IMR-90 (cell line): Measurements from ENCODE around the gene BRIP1. TPM values are rescaled to one million over a fixed set of nuclear protein-coding genes. Genes with fewer than 3 reads are reported as not detected.

Experiments
- ATAC-seq: fragments of 200-7000 bp; cut with Tn5 transposase; 2 replicates; pipeline ENCODE4 v1.9.1; 2020; ENCODE audit warnings: low read depth, mild to moderate bottlenecking, moderate library complexity
- BruUV-seq: library from RNA; stranded (reverse); fragments of 400-500 nt; replicated peaks from 2 replicates; lab custom pipeline; 2021; lab: Mats Ljungman, UMichigan
- CTCF ChIA-PET: fragments of 300-600 bp; formaldehyde crosslinking; extraction: SDS; loops from one replicate; lab custom pipeline; 2021; ENCODE audit warnings: antibody characterized with exemption; lab: Yijun Ruan, JAX
- POLR2A ChIA-PET: fragments of 300-600 bp; sonication (Branson Sonifier 250); formaldehyde crosslinking; loops from one replicate; lab custom pipeline; 2022; ENCODE audit warnings: antibody characterized with exemption; ENCODE audit not compliant: unreplicated experiment; lab: Charles Lee
- DNase-seq: peaks from one replicate; pipeline ENCODE4 v3.0.0; 2013
- H2AFZ ChIP-seq: replicated peaks from 2 replicates; pipeline ENCODE3; 2013; ENCODE audit warnings: low read length, mild to moderate bottlenecking; ENCODE audit not compliant: poor library complexity
- H2AK5ac ChIP-seq: 2 replicates; pipeline ENCODE4 v1.6.1; 2013; ENCODE audit warnings: low read depth, low read length, inconsistent platforms
- H2AK9ac ChIP-seq: replicated peaks from 2 replicates; pipeline ENCODE3; 2013; ENCODE audit warnings: mild to moderate bottlenecking, low read depth, low read length, moderate library complexity; ENCODE audit not compliant: poor library complexity
- H2BK120ac ChIP-seq: 2 replicates; pipeline ENCODE4 v1.6.1; 2013; ENCODE audit warnings: low read depth, low read length, inconsistent platforms
- H2BK15ac ChIP-seq: 3 replicates; pipeline ENCODE4 v1.6.1; 2013; ENCODE audit warnings: low read depth, low read length, inconsistent platforms
- H2BK20ac ChIP-seq: 2 replicates; pipeline ENCODE4 v1.6.1; 2013; ENCODE audit warnings: low read depth, mild to moderate bottlenecking, inconsistent platforms, low read length, moderate library complexity
- H2BK5ac ChIP-seq: 2 replicates; pipeline ENCODE4 v1.6.1; 2013; ENCODE audit warnings: mild to moderate bottlenecking, low read depth, low read length, inconsistent platforms; ENCODE audit not compliant: poor library complexity, severe bottlenecking
- H3K14ac ChIP-seq: replicated peaks from 2 replicates; pipeline ENCODE4 v1.6.1; 2013; ENCODE audit warnings: low read depth, low read length, inconsistent platforms
- H3K18ac ChIP-seq: 2 replicates; pipeline ENCODE4 v1.6.1; 2013; ENCODE audit warnings: low read depth, low read length, control low read depth
- H3K23ac ChIP-seq: 2 replicates; pipeline ENCODE4 v1.6.1; 2013; ENCODE audit warnings: low read depth, low read length, inconsistent platforms
- H3K27ac ChIP-seq: 2 replicates; pipeline ENCODE4 v1.5.1; 2013; ENCODE audit warnings: mild to moderate bottlenecking, control low read depth, low read length; ENCODE audit not compliant: insufficient read depth
- H3K27me3 ChIP-seq: 2 replicates; pipeline ENCODE4 v1.6.1; 2013; ENCODE audit warnings: low read length; ENCODE audit not compliant: control insufficient read depth, insufficient read depth
- H3K36me3 ChIP-seq: 2 replicates; pipeline ENCODE4 v1.6.1; 2013; ENCODE audit warnings: low read length, mixed read lengths; ENCODE audit not compliant: control insufficient read depth, insufficient read depth
- H3K4ac ChIP-seq: 2 replicates; pipeline ENCODE4 v1.6.1; 2013; ENCODE audit warnings: low read depth, low read length, inconsistent platforms
- H3K4me1 ChIP-seq: 2 replicates; pipeline ENCODE4 v1.6.1; 2013; ENCODE audit warnings: low read length, mixed read lengths; ENCODE audit not compliant: control insufficient read depth, insufficient read depth
- H3K4me2 ChIP-seq: 2 replicates; pipeline ENCODE4 v1.6.1; 2013; ENCODE audit warnings: low read depth, mild to moderate bottlenecking, control low read depth, low read length, moderate library complexity
- H3K4me3 ChIP-seq: 2 replicates; pipeline ENCODE4 v1.5.1; 2013; ENCODE audit warnings: low read depth, mild to moderate bottlenecking, control low read depth, low read length, moderate library complexity; ENCODE audit not compliant: insufficient read depth
- H3K56ac ChIP-seq: 2 replicates; pipeline ENCODE4 v1.6.1; 2013; ENCODE audit warnings: low read length, inconsistent platforms; ENCODE audit not compliant: insufficient read depth; ENCODE audit errors: extremely low read depth
- H3K79me1 ChIP-seq, 2 experiments: 2 replicates each; pipeline ENCODE4 v1.6.1; 2013; ENCODE audit warnings: low read length in 2 of 2, inconsistent platforms in 1 of 2, low read depth in 1 of 2
- H3K9ac ChIP-seq: 2 replicates; pipeline ENCODE4 v1.6.1; 2013; ENCODE audit warnings: low read depth, low read length, control low read depth
- H3K9me1 ChIP-seq: 2 replicates; pipeline ENCODE4 v1.6.1; 2013; ENCODE audit warnings: low read length, inconsistent platforms; ENCODE audit not compliant: insufficient read depth
- H3K9me3 ChIP-seq: 2 replicates; pipeline ENCODE4 v1.6.1; 2013; ENCODE audit warnings: low read length; ENCODE audit not compliant: control insufficient read depth, insufficient read depth
- H4K20me1 ChIP-seq: 2 replicates; pipeline ENCODE4 v1.6.1; 2013; ENCODE audit warnings: low read length, inconsistent platforms; ENCODE audit not compliant: insufficient read depth
- H4K5ac ChIP-seq: 2 replicates; pipeline ENCODE4 v1.6.1; 2013; ENCODE audit warnings: mild to moderate bottlenecking, low read depth, low read length, control low read depth
- H4K8ac ChIP-seq, 2 experiments: 2 replicates each; pipeline ENCODE4 v1.6.1; 2013; ENCODE audit warnings: low read depth in 2 of 2, low read length in 2 of 2, control low read depth in 1 of 2, inconsistent platforms in 1 of 2
- H4K91ac ChIP-seq: 2 replicates; pipeline ENCODE4 v1.6.1; 2013; ENCODE audit warnings: low read depth, low read length, inconsistent platforms; ENCODE audit not compliant: insufficient read depth
- BHLHE40 ChIP-seq: fragments of 150-350 bp; IDR thresholded peaks from 2 replicates; pipeline ENCODE4 v1.6.1; 2016; ENCODE audit warnings: mild to moderate bottlenecking, low read depth, low read length
- CEBPB ChIP-seq: IDR thresholded peaks from 2 replicates; pipeline ENCODE4 v1.6.1; 2012; ENCODE audit warnings: low read depth, low read length, improper control_type of control experiment
- CHD1 ChIP-seq: IDR thresholded peaks from 2 replicates; pipeline ENCODE4 v1.6.1; 2012; ENCODE audit warnings: low read depth, low read length, improper control_type of control experiment
- ELK1 ChIP-seq: fragments of 150-350 bp; IDR thresholded peaks from 2 replicates; pipeline ENCODE4 v1.6.1; 2016; ENCODE audit warnings: low read depth, mild to moderate bottlenecking, low read length, moderate library complexity, borderline replicate concordance
- FOS ChIP-seq: fragments of 150-350 bp; IDR thresholded peaks from 2 replicates; pipeline ENCODE4 v1.6.1; 2016; ENCODE audit warnings: low read depth, low read length
- MAFK ChIP-seq: IDR thresholded peaks from 2 replicates; pipeline ENCODE4 v1.6.1; 2012; ENCODE audit warnings: low read depth, low read length, improper control_type of control experiment
- MXI1 ChIP-seq: IDR thresholded peaks from 2 replicates; pipeline ENCODE4 v1.6.1; 2012; ENCODE audit warnings: low read depth, mild to moderate bottlenecking, low read length, moderate library complexity, borderline replicate concordance
- POLR2A ChIP-seq: IDR thresholded peaks from 2 replicates; pipeline ENCODE4 v1.6.1; 2012; ENCODE audit warnings: mild to moderate bottlenecking, low read depth, low read length
- RAD21 ChIP-seq: IDR thresholded peaks from 2 replicates; pipeline ENCODE4 v1.6.1; 2012; ENCODE audit warnings: low read length, improper control_type of control experiment
- RFX5 ChIP-seq: IDR thresholded peaks from 2 replicates; pipeline ENCODE4 v1.8.0; 2012; ENCODE audit warnings: low read depth, mild to moderate bottlenecking, low read length, moderate library complexity
- SMC3 ChIP-seq: fragments of 150-350 bp; IDR thresholded peaks from 2 replicates; pipeline ENCODE4 v1.6.1; 2016; ENCODE audit warnings: low read depth, mild to moderate bottlenecking, antibody characterized with exemption, low read length, moderate library complexity
- USF2 ChIP-seq: fragments of 150-350 bp; IDR thresholded peaks from 2 replicates; pipeline ENCODE4 v1.6.1; 2017; ENCODE audit warnings: mild to moderate bottlenecking, antibody characterized with exemption, low read length, low read depth
- WGBS, 2 experiments: methylation state at CpG; one replicate each; pipeline versions ENCODE4 v1.1.5 to v1.1.7; 2013; ENCODE audit warnings: missing lambda C conversion rate in 2 of 2; ENCODE audit not compliant: insufficient read length in 1 of 2; ENCODE audit errors: extremely low coverage in 2 of 2; 5-methylcytosine and 5-hydroxymethylcytosine counted together
- dilution Hi-C: fragments of 300-500 bp; cut with HindIII; formaldehyde crosslinking; loops from one replicate; pipeline ENCODE4 v1.14.3; 2018; ENCODE audit warnings: low sequenced_read_pairs; ENCODE audit not compliant: unreplicated experiment
- in situ Hi-C: fragments of 300-500 bp; cut with MboI; formaldehyde crosslinking; loops from 3 replicates; pipeline ENCODE4 v1.14.3; 2019; ENCODE audit warnings: low sequenced_read_pairs, inconsistent platforms, mixed read lengths
- intact Hi-C: fragments of 100-400 bp; cut with micrococcal nuclease; formaldehyde crosslinking; loops from 2 replicates; pipeline ENCODE4 v1.10.0; 2022
- polyA plus RNA-seq, 3 experiments: library from polyadenylated mRNA; depleted of rRNA; stranded (reverse); fragments of >200 nt; gene quantifications; 2 replicates each; pipeline ENCODE4 v1.2.3, GENCODE V29; 2012; ENCODE audit warnings: low replicate concordance in 1 of 3
- total RNA-seq: library from RNA; depleted of rRNA; stranded (reverse); fragments of >200 nt; gene quantifications from 2 replicates; pipeline ENCODE4 v1.2.3, GENCODE V29; 2012
- TF ChIP-seq, protein P1 (sequence below): conservative IDR thresholded peaks from 2 replicates; pipeline ENCODE4 v1.5.1; 2012; ENCODE audit warnings: mild to moderate bottlenecking, low read depth, low read length, improper control_type of control experiment

BRIP1 gene
- total and polyA plus RNA-seq, 2 of the 4 experiments (the other 2 are of a cell fraction) = 6.1 to 19.7 TPM

DNA sequence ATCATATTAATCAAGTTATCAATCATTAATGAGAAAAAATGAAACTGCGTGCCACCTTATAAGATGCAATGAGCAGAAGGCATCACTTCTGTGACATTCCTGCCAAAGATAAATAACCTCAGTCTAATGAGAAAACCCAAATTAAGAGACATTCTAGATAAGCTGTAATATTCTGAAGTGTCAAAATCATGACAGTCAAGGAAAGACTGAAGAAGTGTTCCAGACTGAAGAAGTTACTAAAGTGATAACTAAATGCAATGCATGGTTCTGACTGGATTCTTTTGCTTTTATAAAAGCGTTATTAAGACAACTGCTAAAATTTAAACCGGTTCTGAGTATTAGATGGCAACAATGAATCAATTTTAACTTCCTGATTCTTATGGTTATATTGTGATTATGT, 30.9 kb downstream of the BRIP1 start:
- no TSS peak for BruUV-seq
- in situ Hi-C loops = no loop called here
- Histone ChIP-seq H2AFZ (no peak overlapping the region), H3K4me2 (no peak overlapping the region), H2BK120ac (no peak overlapping the region), H3K9me3 (no peaks in the 10 kb centered on the region), H3K9ac (no peak overlapping the region), H3K14ac (no peak overlapping the region), H4K91ac (no peak overlapping the region), H4K5ac (no peak overlapping the region), H3K79me1 (peaks cover 8 to 24% of the 10 kb centered on the region in 2 experiments), H3K27me3 (no peaks in the 10 kb centered on the region), H2BK5ac (no peak overlapping the region), H3K36me3 (no peaks in the 10 kb centered on the region), H3K4me3 (no peak overlapping the region), H3K4me1 (peaks cover 7% of the 10 kb centered on the region), H2BK20ac (no peak overlapping the region), H4K20me1 (no peaks in the 10 kb centered on the region), H3K18ac (no peak overlapping the region), H3K56ac (no peak overlapping the region), H4K8ac (no peak overlapping the region), H3K4ac (no peak overlapping the region), H2AK9ac (no peak overlapping the region), H3K23ac (no peak overlapping the region), H3K27ac (no peak overlapping the region), H2BK15ac (no peak overlapping the region), H2AK5ac (no peak overlapping the region), H3K9me1 (peaks cover 7% of the 10 kb centered on the region)
- POLR2A ChIA-PET = no interaction called here
- no CpG with 5 or more reads among the region's 3 CpGs for WGBS, 2 experiments
- dilution Hi-C loops = no loop called here
- CTCF ChIA-PET = interaction anchor here (0.9 kb wide), 1 partner anchor 196 kb away, joined by 4 read pairs; no protein-coding TSS in a partner anchor
- ATAC-seq (no peak), DNase-seq (no peak)
- intact Hi-C loops = no loop called here
- TF ChIP-seq SMC3 = no peak
- TF ChIP-seq ELK1 = no peak
- no peak for TF ChIP-seq RFX5
- TF ChIP-seq FOS = no peak
- TF ChIP-seq USF2 = no peak
- no peak for TF ChIP-seq POLR2A
- no peak for TF ChIP-seq MXI1
- TF ChIP-seq MAFK = no peak
- TF ChIP-seq, protein P1, sequence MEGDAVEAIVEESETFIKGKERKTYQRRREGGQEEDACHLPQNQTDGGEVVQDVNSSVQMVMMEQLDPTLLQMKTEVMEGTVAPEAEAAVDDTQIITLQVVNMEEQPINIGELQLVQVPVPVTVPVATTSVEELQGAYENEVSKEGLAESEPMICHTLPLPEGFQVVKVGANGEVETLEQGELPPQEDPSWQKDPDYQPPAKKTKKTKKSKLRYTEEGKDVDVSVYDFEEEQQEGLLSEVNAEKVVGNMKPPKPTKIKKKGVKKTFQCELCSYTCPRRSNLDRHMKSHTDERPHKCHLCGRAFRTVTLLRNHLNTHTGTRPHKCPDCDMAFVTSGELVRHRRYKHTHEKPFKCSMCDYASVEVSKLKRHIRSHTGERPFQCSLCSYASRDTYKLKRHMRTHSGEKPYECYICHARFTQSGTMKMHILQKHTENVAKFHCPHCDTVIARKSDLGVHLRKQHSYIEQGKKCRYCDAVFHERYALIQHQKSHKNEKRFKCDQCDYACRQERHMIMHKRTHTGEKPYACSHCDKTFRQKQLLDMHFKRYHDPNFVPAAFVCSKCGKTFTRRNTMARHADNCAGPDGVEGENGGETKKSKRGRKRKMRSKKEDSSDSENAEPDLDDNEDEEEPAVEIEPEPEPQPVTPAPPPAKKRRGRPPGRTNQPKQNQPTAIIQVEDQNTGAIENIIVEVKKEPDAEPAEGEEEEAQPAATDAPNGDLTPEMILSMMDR = no peak
- no peak for TF ChIP-seq CHD1
- no peak for TF ChIP-seq BHLHE40
- no peak for TF ChIP-seq CEBPB
- TF ChIP-seq RAD21 = no peak
